GOT3 (cell line): ENCODE results near the gene NAALADL2.
"Not testable (repeated sequence)": the region's sequence is repeated elsewhere in the genome, so short reads cannot be mapped to it uniquely, and the experiment has no call there.

ENCODE experiments used
- DNase-seq: peaks from one replicate; lab custom pipeline; 2025; ENCODE audit warnings: mixed read lengths; lab: John Stamatoyannopoulos, UW

Gene NAALADL2

GRCh38 chr3:175310046-175310445 is 450.9 kb downstream of the NAALADL2 start:
- no peak for DNase-seq

GRCh38 chr3:175311404-175311803 is 452.3 kb downstream of the NAALADL2 start:
- DNase-seq, result no peak

- no peak for DNase-seq
Measured at GRCh38 chr3:175311946-175312345, 452.8 kb downstream of the NAALADL2 start.

GRCh38 chr3:175312791-175313190 is 453.7 kb downstream of the NAALADL2 start:
- DNase-seq, result no peak

GRCh38 chr3:175316799-175317198 is 457.7 kb downstream of the NAALADL2 start:
- DNase-seq, result no peak

- DNase-seq, result no peak
Measured at GRCh38 chr3:175325440-175325839, 466.3 kb downstream of the NAALADL2 start.

- DNase-seq, result no peak
Measured at GRCh38 chr3:175326041-175326440, 466.9 kb downstream of the NAALADL2 start.

GRCh38 chr3:175329373-175329772 is 470.2 kb downstream of the NAALADL2 start:
- DNase-seq, result no peak

- DNase-seq, result no peak
Measured at GRCh38 chr3:175335229-175335628, 476.1 kb downstream of the NAALADL2 start.

GRCh38 chr3:175336406-175337133 is 477.4 kb downstream of the NAALADL2 start:
- DNase-seq, result no peak

GRCh38 chr3:175337631-175338030 is 478.5 kb downstream of the NAALADL2 start:
- DNase-seq, result no peak

- DNase-seq, result no peak
Measured at GRCh38 chr3:175338775-175339535, 479.8 kb downstream of the NAALADL2 start.

GRCh38 chr3:175340338-175341015 is 481.3 kb downstream of the NAALADL2 start:
- no peak for DNase-seq

- DNase-seq, result no peak
Measured at GRCh38 chr3:175342196-175342595, 483.1 kb downstream of the NAALADL2 start.

GRCh38 chr3:175343946-175344345 is 484.8 kb downstream of the NAALADL2 start:
- DNase-seq, result no peak

- no peak for DNase-seq
Measured at GRCh38 chr3:175346573-175347356, 487.6 kb downstream of the NAALADL2 start.

GRCh38 chr3:175349168-175349567 is 490.0 kb downstream of the NAALADL2 start:
- no peak for DNase-seq

- DNase-seq, result no peak
Measured at GRCh38 chr3:175355801-175356335, 496.7 kb downstream of the NAALADL2 start.

- no peak for DNase-seq
Measured at GRCh38 chr3:175356899-175357324, 497.8 kb downstream of the NAALADL2 start.

- no peak for DNase-seq
Measured at GRCh38 chr3:175357758-175358157, 498.6 kb downstream of the NAALADL2 start.

GRCh38 chr3:175358935-175359334 is 499.8 kb downstream of the NAALADL2 start:
- DNase-seq, result no peak

- not testable (repeated sequence) for DNase-seq
Measured at GRCh38 chr3:175370426-175370825, 511.3 kb downstream of the NAALADL2 start.
